AG04450 (cell line): ENCODE measurements around the gene NLRP4. TPM values are rescaled to one million over a fixed set of nuclear protein-coding genes. Genes with fewer than 3 reads are reported as not detected.

ENCODE experiments used
- CTCF ChIA-PET: fragments of 300-600, 350-600 bp; formaldehyde crosslinking; extraction: SDS; loops from one replicate; lab custom pipeline; 2022; ENCODE audit warnings: antibody characterized with exemption, inconsistent platforms; lab: Charles Lee
- POLR2A ChIA-PET: fragments of 350-600 bp; formaldehyde crosslinking; extraction: SDS; loops from one replicate; lab custom pipeline; 2021; ENCODE audit warnings: antibody characterized with exemption, inconsistent platforms; lab: Yijun Ruan, JAX
- DNase-seq: peaks from one replicate; pipeline ENCODE4 v3.0.0-alpha.2; 2011; ENCODE audit warnings: low read depth, low spot score
- H3K27ac ChIP-seq: one replicate; pipeline ENCODE4 v1.5.1; 2012; ENCODE audit warnings: low read depth, low read length, control low read depth
- H3K27me3 ChIP-seq: one replicate; pipeline ENCODE4 v1.6.0; 2012; ENCODE audit warnings: low read length; ENCODE audit not compliant: control insufficient read depth, insufficient read depth
- H3K4me3 ChIP-seq: 2 replicates; pipeline ENCODE4 v1.5.1; 2011; ENCODE audit warnings: mild to moderate bottlenecking, low read depth, low read length, control low read depth
- H3K9me3 ChIP-seq: 2 replicates; pipeline ENCODE4 v1.5.1; 2012; ENCODE audit warnings: low read length; ENCODE audit not compliant: control insufficient read depth, insufficient read depth
- polyA plus RNA-seq: library from polyadenylated mRNA; depleted of rRNA; stranded (reverse); fragments of >200 nt; gene quantifications from 2 replicates; pipeline ENCODE4 v1.2.3, GENCODE V29; 2011
- TF ChIP-seq, protein P1 (sequence below): IDR thresholded peaks from 2 replicates; pipeline ENCODE4 v1.5.1; 2011; ENCODE audit warnings: low read depth, low read length, control low read depth, inconsistent platforms

The NLRP4 gene
- polyA plus RNA-seq, 1 experiment: not detected

DNA sequence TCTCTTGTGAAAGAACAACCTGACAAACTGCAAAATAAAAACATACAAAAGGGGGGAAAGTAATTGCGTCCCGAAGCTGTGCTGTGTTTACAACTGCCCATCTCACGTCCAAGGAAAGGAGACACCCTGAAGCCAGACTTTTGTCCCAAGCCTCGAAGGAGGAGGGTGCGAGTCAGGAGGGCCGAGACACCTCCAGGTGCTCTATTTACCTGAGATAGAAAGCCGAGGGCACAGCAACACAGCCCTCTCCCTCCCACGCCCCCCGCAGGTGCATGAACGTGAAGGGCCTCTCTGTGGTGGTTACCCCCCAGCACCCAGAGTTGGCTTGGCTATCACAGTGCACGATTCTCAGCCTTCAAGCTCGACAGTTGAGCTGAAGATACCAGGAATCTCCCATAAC is 62.6 kb downstream of the NLRP4 start:
- Histone ChIP-seq H3K9me3 (peaks cover 63% of the 10 kb centered on the region), H3K4me3 (no peak overlapping the region), H3K27ac (no peak overlapping the region), H3K27me3 (no peaks in the 10 kb centered on the region)
- TF ChIP-seq, protein P1, sequence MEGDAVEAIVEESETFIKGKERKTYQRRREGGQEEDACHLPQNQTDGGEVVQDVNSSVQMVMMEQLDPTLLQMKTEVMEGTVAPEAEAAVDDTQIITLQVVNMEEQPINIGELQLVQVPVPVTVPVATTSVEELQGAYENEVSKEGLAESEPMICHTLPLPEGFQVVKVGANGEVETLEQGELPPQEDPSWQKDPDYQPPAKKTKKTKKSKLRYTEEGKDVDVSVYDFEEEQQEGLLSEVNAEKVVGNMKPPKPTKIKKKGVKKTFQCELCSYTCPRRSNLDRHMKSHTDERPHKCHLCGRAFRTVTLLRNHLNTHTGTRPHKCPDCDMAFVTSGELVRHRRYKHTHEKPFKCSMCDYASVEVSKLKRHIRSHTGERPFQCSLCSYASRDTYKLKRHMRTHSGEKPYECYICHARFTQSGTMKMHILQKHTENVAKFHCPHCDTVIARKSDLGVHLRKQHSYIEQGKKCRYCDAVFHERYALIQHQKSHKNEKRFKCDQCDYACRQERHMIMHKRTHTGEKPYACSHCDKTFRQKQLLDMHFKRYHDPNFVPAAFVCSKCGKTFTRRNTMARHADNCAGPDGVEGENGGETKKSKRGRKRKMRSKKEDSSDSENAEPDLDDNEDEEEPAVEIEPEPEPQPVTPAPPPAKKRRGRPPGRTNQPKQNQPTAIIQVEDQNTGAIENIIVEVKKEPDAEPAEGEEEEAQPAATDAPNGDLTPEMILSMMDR: no peak
- ChIA-PET POLR2A (no interaction called here), CTCF (no interaction called here)
- no peak for DNase-seq

DNA sequence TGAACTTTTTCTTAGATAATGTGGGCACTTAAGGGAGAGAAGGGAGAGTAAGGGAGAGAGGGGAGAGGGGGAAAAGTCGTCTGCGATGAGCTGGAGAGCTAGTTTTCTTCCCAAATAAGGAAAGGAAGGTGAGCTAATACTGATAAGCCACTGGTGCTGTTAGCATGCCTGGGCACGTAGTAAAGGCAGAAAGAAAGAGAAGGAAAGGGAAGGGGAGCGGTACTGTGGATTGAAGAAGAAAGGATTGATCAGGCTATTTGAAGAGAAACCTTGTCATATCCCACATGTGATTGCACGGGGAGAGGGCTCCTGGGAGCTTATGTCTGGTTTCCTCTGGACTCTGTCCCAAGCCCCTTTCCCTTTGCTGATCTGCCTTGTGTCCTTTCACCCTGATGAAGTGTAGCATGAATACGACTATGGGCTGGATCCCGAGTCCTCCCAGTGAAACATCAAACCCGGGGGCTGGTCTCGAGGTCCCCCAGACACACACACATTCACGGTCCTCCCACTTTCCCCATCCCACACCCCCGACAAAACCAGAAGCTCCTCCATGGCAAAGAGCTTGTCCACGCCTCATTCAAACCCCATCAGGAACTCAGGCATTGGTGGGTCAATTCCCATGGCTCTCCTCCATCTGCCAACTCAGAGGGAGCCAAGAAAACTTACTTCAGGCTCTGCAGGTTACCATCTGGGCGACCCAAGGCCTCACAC is 65.2 kb downstream of the NLRP4 start:
- POLR2A ChIA-PET: no interaction called here
- Histone ChIP-seq H3K4me3 (no peak overlapping the region), H3K27ac (no peak overlapping the region), H3K9me3 (peaks cover 62% of the 10 kb centered on the region), H3K27me3 (no peaks in the 10 kb centered on the region)
- CTCF ChIA-PET: no interaction called here
- TF ChIP-seq, protein P1: no peak
- DNase-seq: no peak

DNA sequence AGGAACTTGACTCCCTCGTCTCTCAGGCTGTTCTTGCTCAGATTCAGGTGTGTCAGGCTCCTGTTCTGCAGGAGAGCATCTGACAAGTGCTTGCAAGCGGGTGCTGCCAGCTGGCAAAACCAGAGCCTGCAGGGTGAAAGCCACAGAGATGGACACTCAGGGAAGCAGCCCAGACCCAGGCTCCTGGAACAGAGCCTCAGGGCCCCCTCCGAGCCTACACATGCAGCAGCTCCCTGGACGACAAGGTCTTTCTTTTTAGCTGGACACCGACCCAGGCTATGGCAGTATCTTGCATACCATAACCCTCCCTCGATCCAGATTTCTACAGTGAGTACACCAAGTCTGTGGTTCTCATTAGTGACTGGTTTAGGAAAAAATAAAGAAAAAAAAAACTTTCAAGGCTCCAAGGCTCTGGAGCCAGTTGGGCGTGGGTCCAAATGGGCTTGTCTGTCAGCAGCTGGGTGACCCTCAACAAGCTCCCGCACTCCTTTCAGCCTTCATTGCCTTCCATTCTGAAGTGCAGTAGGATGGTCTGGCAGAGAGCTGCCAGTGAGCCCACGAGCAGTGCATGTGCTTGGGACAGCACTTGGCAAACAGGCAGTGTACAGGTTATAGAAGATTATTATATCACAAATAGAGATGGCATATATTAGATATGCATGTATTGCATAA is 65.9 kb downstream of the NLRP4 start:
- CTCF ChIA-PET: no interaction called here

DNA sequence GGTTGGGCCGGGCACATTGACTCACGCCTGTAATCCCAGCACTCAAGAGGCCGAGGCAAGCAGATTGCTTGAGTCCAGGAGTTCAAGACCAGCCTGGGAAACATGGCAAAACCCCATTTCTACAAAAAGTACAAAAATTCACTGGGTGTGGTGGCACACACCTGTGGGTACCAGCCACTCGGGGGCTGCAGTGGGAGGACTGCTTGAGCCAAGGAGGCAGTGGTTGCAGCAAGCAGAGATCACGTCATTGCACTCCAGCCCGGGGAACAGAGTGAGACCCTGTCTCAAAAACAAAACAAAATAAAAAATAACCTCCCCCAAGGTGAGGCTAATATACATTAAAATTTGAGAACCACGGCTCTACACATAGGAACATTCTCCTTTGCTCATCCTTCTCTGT is 70.9 kb downstream of the NLRP4 start:
- POLR2A ChIA-PET: no interaction called here
- peaks cover 54% of the 10 kb centered on the region for H3K9me3 ChIP-seq
- CTCF ChIA-PET: no interaction called here
- H3K27ac ChIP-seq: no peak overlapping the region
- no peak overlapping the region for H3K4me3 ChIP-seq
- DNase-seq: no peak
- no peaks in the 10 kb centered on the region for H3K27me3 ChIP-seq
- TF ChIP-seq, protein P1: no peak

More for the DNA sequence above, 65.9 kb downstream of the NLRP4 start:
- TF ChIP-seq, protein P1: no peak
- POLR2A ChIA-PET: interaction anchor here (0.6 kb wide), 1 partner anchor 23 kb away, joined by 3 read pairs; no protein-coding TSS in a partner anchor
- no peak overlapping the region for H3K4me3 ChIP-seq
- H3K9me3 ChIP-seq: peaks cover 66% of the 10 kb centered on the region
- DNase-seq: no peak
- no peak overlapping the region for H3K27ac ChIP-seq
- H3K27me3 ChIP-seq: no peaks in the 10 kb centered on the region

DNA sequence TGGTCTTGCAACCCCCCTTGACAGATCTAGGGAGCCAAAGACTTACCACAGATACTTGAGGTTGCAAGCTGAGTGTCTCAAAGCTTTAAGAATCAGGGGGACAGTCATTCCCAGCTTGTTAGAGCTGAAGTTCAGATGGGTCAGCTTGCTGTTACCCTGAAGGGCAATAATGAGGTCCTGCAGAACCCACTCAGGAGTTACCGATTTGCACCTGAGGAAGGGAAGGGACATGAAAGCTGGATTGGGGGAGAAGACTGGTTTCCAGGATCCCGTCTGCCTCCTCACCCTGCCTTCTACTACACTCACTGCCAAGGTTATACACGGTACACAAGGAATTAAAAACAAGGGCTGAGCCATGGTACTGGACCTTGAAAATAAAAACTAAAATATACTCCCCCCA is 71.4 kb downstream of the NLRP4 start:
- TF ChIP-seq, protein P1: no peak
- POLR2A ChIA-PET: no interaction called here
- DNase-seq: no peak
- CTCF ChIA-PET: no interaction called here
- Histone ChIP-seq H3K27ac (no peak overlapping the region), H3K27me3 (no peaks in the 10 kb centered on the region), H3K4me3 (no peak overlapping the region), H3K9me3 (peaks cover 53% of the 10 kb centered on the region)
